ENCODE data around the gene CPAMD8. TPM values are rescaled to one million over a fixed set of nuclear protein-coding genes. Genes with fewer than 3 reads are reported as not detected.

CPAMD8 gene
- total RNA-seq, 1 donor from 2014 or later, result 42.9 TPM

DNA sequence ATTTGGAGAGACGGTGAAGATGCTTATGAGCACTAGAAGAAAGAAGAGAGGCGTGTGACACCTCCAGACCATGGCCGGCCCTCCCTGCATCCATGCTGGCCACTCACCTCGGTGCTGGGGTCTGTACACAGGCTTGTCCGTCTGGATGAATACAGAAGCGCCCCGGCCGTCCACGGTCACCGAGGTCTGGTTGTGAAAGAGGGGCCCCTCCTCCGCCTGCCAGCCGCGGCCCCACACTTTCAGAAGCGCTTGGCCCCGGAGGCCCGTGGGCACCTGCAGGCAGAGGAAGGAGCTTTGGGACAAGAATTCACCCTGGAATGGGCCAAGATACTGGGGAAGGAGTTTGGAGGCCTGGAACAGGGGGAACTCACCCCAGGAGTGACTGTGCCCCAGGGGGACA, 15.1 kb downstream of the CPAMD8 start:
- H3K9me3 Mint-ChIP-seq, result no peaks in the 10 kb centered on the region
- no peaks in the 10 kb centered on the region for H3K4me1 Mint-ChIP-seq (ENCODE audit: unreplicated experiment)
- TF ChIP-seq, protein P1, sequence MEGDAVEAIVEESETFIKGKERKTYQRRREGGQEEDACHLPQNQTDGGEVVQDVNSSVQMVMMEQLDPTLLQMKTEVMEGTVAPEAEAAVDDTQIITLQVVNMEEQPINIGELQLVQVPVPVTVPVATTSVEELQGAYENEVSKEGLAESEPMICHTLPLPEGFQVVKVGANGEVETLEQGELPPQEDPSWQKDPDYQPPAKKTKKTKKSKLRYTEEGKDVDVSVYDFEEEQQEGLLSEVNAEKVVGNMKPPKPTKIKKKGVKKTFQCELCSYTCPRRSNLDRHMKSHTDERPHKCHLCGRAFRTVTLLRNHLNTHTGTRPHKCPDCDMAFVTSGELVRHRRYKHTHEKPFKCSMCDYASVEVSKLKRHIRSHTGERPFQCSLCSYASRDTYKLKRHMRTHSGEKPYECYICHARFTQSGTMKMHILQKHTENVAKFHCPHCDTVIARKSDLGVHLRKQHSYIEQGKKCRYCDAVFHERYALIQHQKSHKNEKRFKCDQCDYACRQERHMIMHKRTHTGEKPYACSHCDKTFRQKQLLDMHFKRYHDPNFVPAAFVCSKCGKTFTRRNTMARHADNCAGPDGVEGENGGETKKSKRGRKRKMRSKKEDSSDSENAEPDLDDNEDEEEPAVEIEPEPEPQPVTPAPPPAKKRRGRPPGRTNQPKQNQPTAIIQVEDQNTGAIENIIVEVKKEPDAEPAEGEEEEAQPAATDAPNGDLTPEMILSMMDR (conservative IDR thresholded peaks at IDR 0.05), result no peak
- peaks cover 3% of the 10 kb centered on the region for H3K36me3 Mint-ChIP-seq
- DNase-seq (ENCODE audit: extremely low spot score, unreplicated experiment), result no peak
- H3K4me3 Mint-ChIP-seq, result no peak overlapping the region
- no peaks in the 10 kb centered on the region for H3K27me3 Mint-ChIP-seq
- H3K27ac Mint-ChIP-seq, result no peak overlapping the region

DNA sequence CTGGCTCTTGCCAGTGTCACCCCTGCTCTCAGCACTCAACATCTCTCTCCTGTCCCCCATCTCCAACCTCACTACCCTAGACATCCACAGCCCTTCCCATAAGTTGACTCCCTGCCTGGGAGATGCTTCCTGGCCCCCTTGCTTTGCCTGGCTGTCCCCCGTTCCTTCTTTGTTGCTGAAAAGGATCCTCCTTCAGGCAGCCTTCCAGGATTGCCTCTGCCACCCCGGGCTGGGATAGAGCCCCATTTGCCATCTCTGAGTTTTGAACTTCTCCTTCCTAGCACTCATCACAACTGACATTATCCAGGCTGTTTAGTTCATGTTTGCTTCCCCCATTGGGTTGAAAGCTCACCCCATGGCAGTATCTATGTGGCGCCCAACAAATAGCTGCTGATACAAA, 20.0 kb downstream of the CPAMD8 start:
- Mint-ChIP-seq H3K27ac (no peak overlapping the region), H3K4me1 (ENCODE audit: unreplicated experiment) (no peaks in the 10 kb centered on the region), H3K27me3 (no peaks in the 10 kb centered on the region), H3K9me3 (no peaks in the 10 kb centered on the region), H3K4me3 (no peak overlapping the region), H3K36me3 (peaks cover 3% of the 10 kb centered on the region)
- DNase-seq (ENCODE audit: extremely low spot score, unreplicated experiment), result no peak
- TF ChIP-seq, protein P1 (conservative IDR thresholded peaks at IDR 0.05), result no peak

DNA sequence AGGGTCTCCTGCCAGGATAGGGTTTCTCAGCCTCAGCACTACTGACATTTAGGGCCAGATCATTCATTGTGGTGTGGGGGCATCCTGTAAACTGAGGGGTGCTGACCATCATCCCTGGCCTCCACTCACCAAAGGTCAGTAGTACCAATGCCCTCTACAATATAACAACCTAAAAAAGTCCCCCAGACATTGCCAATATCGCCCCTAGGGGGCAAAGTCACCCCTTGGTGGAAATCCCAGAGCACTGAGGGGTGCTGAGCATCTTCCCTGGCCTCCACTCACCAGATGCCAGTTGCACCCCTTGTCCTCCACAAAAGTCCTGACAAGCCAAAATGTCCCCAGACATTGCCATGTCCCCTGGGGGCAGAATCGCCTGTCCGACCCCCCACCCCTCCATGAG, 21.6 kb downstream of the CPAMD8 start:
- no peak for DNase-seq (ENCODE audit: extremely low spot score, unreplicated experiment)
- TF ChIP-seq, protein P1 (conservative IDR thresholded peaks at IDR 0.05), result peak; percentile 27
- no peaks in the 10 kb centered on the region for H3K9me3 Mint-ChIP-seq
- no peaks in the 10 kb centered on the region for H3K27me3 Mint-ChIP-seq
- peaks cover 3% of the 10 kb centered on the region for H3K36me3 Mint-ChIP-seq
- no peak overlapping the region for H3K4me3 Mint-ChIP-seq
- no peaks in the 10 kb centered on the region for H3K4me1 Mint-ChIP-seq (ENCODE audit: unreplicated experiment)
- H3K27ac Mint-ChIP-seq, result no peak overlapping the region

DNA sequence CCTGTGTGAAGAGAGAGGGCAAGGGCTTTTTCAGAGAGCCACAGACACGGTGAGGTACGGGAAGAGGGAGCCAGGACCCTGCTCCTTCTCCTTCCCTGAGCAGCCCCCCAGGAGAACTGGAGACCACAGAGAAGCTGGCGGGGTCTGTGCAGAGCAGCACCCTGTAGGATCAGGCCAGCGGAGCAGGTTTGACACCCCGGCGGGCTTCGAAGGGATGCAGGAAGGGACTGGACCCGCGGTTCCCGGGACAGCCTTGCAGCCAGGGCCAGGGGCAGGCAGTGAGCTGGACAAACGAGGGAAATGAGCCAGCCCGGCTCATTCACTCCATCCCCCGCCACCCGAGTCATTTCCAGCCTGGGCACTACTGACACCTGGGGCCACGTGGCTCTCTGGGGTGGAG, 22.2 kb downstream of the CPAMD8 start:
- TF ChIP-seq, protein P1 (conservative IDR thresholded peaks at IDR 0.05), result no peak
- no peak for DNase-seq (ENCODE audit: extremely low spot score, unreplicated experiment)
- peaks cover 3% of the 10 kb centered on the region for H3K36me3 Mint-ChIP-seq
- H3K4me3 Mint-ChIP-seq, result no peak overlapping the region
- no peaks in the 10 kb centered on the region for H3K4me1 Mint-ChIP-seq (ENCODE audit: unreplicated experiment)
- H3K9me3 Mint-ChIP-seq, result no peaks in the 10 kb centered on the region
- H3K27me3 Mint-ChIP-seq, result no peaks in the 10 kb centered on the region
- H3K27ac Mint-ChIP-seq, result no peak overlapping the region

DNA sequence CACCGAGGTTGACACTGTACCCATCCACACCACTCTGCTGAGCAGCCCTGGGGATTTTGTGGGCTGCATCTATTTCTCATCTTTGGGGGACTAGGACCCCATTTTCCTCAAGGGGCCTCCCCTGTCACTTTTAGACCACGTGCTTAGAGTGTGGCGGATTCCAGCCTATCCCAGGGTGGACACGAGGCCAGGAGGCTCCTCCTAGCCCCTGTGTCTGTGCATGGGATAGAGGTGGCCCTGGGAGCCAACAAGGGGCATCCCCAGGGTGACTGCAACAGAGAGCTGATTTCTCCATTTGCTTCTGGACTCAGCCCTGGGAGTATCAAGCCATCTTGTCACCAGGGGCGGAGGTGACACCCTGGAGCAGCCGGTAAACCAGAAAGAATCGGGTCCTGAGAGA, 24.2 kb downstream of the CPAMD8 start:
- DNase-seq (ENCODE audit: extremely low spot score, unreplicated experiment), result no peak
- Mint-ChIP-seq H3K27me3 (no peaks in the 10 kb centered on the region), H3K9me3 (peaks cover 6% of the 10 kb centered on the region), H3K4me1 (ENCODE audit: unreplicated experiment) (no peaks in the 10 kb centered on the region), H3K27ac (no peak overlapping the region), H3K4me3 (no peak overlapping the region), H3K36me3 (peaks cover 11% of the 10 kb centered on the region)
- TF ChIP-seq, protein P1 (conservative IDR thresholded peaks at IDR 0.05), result no peak

DNA sequence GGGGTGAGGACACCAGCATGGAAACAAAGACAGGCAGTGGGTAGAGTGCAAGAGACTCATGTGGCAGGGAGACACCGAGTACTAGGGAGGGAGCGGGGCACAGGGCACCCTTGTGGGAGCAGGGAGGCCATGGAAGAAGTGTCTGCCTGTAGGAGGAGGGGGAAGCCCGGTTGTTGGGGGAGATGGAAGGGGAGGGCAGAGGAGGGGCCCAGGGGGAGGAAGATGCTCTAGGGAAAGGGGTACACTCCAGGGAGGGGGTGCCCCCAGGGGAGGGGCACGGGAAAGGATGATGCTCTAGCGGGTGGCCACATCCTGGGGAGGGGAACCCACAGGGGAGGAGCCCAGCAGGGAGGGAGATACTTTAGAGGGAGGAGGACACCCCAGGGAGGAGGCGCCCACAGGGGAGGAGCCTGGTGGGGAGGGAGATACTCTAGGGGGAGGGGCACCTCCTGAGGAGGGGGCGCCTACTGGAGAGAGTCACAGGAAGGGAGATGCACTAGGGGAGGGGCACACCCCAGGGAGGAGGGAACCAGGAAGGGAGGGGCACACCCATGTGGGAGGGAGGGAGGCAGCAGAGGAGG, 24.9 kb downstream of the CPAMD8 start:
- Mint-ChIP-seq H3K9me3 (peaks cover 6% of the 10 kb centered on the region), H3K4me3 (no peak overlapping the region), H3K36me3 (peaks cover 11% of the 10 kb centered on the region), H3K27me3 (no peaks in the 10 kb centered on the region), H3K27ac (no peak overlapping the region), H3K4me1 (ENCODE audit: unreplicated experiment) (no peaks in the 10 kb centered on the region)
- TF ChIP-seq, protein P1 (conservative IDR thresholded peaks at IDR 0.05), result no peak
- DNase-seq (ENCODE audit: extremely low spot score, unreplicated experiment), result no peak

All from type B pancreatic cell (in vitro differentiated cells).